GM21381 (cell line): Measurements from ENCODE around the gene IGF2R.
A peak's percentile ranks its signal among the peaks of the same experiment; 100 is the strongest.

Experiments
- ATAC-seq: cut with Tn5 transposase; IDR thresholded peaks from one replicate; pipeline ENCODE4 v1.9.1; 2021; ENCODE audit warnings: mild to moderate bottlenecking, moderate library complexity; ENCODE audit not compliant: unreplicated experiment

The IGF2R gene

DNA sequence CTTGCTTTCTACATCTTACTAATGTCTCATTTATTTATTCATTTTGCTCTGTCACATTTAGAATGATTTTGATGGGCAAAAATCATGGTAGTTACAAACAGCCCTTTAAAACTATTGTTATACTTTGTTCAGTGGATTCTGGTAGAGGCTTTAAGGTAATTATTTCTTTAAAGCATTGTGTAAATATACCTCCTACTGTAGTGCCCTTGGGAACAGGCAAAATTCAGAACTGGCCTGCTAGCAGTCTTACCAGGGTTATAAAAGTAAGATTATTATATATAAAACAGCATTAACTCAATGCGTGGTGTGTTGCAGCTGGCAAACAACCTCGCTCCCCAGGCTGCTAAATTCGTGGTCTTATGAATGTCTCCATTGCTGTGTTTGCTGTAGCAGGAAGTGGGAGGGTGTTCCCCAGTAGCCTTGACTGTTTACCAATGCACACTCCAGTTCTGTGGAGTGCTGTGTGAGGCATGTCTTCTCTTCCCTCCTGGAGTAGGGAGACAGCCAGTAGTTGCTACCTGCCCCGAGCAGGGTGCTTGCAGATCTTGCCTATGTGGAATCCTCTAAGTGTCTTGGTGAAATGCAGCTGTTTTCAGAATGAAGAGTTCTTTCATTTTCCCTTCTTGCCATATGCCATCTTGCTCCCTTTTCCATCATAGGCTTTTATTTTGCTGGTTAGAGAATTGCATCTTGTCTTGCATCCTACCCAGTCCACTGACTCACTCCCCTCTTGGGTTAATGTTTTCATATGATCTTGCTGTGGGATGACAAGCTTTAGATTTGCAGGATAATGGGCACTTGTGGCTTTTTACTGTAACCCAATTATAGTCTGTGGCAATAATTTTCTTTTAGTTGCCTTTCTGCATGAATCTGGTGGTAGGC, 45.3 kb downstream of the IGF2R start:
- ATAC-seq, result no peak

GRCh38 chr6:160014869-160015182, 45.9 kb downstream of the IGF2R start:
- ATAC-seq, result no peak

- no peak for ATAC-seq
Measured at GRCh38 chr6:160015778-160016684, 47.1 kb downstream of the IGF2R start.

DNA sequence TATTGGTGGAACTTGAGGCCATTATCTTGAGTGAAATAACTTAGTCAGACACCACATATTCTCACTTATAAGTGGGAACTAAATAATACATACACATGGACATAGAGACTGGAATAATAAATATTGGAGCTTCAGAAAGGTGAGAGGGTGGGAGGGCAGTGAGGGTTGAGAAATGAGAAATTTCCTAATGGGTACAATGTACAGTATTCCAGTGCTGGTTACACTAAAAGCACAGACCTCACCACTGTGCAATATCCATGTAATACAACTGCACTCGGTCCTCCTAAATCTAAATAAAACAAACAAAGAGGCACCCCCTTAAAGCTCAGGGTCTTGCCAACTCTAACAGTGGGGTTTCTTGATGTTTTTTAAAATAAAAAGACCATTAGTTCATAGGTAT, 53.2 kb downstream of the IGF2R start:
- no peak for ATAC-seq

DNA sequence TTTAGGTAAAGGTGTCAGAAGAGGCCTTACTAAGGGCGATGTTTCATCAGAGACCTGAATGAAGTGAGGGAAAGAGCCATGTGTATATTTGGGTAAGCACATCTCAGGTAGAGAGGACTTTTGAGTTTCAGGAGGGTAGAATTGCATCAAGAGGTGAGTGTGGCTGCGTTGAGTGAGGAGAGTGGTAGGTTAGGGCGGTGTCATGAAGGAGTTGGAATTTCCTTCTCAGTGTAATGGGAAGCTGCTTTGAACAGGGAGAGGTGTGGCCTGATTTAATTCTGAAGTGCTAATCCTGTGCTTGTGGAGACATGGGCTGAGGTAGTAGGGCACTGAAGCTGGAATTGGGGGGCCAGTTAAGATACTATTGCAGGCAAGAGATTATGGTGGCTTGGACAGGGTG, 53.9 kb downstream of the IGF2R start:
- no peak for ATAC-seq

DNA sequence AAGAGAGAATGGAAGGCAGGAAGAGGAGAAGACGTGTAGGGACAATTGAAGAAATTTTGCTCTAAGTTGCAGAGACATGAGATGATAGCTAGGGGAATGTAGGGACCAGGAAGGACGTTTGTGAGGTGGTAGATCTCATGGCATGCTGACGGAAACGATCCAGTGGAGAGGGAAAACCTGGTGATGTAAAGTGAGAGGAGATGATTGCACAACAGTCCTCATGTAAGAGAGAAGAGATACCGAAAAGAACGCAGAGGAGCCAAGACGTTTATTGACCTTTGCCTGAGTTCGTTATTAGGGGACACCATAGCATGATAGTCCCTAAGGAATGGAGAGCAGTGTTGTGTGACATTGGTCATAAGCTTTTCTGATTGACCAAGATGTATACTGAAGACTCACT, 55.3 kb downstream of the IGF2R start:
- no peak for ATAC-seq

DNA sequence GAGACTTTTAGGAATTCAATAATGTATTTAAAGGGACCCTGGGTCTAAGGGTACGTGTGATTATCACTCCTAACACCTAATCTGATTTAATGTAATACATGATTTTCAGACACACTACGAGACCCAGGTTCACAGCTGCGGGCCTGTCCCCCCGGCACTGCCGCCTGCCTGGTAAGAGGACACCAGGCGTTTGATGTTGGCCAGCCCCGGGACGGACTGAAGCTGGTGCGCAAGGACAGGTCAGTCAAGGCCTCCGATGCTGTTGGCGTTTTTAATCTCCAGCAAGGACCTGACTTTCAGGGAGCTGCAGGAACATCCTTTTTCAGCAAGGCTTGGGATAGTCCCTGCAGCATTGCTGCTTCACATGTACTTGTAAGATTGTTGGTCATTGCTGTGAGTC, 58.2 kb downstream of the IGF2R start:
- no peak for ATAC-seq

DNA sequence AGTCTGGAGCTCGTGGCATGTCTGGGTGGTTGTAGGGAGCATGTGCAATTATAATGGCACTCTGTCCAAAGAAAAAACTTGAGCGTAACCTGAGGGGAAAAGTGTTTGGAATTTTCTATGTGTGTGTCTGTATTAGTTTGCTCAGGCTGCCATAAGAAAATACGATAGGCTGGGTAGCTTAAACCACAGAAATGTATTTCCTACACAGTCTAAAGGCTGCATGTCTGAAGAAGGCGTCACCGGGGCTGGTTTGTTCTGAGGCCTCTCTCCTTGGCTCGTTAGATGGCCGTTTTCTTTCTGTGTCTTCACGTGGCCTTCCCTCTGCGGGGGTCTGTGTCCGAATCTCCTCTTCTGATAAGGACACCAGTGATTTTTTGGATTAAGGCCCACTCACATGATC, 59.0 kb downstream of the IGF2R start:
- no peak for ATAC-seq

DNA sequence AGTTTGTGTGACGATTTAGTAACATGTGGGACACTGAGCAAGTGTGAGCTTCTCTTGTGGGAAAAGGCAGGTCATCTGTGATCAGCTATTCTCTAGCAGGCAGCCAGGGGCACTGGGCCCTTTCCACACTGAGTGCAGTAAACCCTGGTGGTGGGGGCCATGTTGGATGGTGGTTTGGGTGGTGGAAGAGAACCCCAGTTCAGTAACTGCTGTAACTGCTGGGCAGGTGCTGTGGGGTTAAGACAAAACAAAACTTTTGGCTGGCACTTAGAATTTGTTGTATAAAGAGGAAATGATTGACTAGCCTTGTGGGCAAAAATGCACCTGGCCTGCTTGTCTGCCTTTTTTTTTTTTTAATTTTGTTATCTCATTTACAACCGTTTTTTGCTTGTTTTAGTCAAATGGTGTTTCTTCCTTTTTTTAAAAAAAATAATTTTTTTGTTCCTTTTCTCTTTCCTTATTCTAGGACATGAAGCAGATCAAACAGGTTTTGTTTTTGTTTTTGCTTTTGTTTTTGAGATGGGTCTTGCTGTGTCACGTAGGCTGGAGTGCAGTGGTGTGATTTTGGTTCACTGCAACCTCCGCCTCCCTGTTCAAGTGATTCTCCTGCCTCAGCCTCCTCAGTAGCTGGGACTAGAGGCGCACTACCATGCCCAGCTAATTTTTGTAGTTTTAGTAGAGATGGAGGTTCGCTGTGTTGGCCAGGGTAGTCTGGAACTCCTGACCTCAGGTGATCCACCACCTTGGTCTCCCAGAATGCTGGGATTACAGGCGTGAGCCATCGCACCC, 59.8 kb downstream of the IGF2R start:
- peak; percentile 60 for ATAC-seq

DNA sequence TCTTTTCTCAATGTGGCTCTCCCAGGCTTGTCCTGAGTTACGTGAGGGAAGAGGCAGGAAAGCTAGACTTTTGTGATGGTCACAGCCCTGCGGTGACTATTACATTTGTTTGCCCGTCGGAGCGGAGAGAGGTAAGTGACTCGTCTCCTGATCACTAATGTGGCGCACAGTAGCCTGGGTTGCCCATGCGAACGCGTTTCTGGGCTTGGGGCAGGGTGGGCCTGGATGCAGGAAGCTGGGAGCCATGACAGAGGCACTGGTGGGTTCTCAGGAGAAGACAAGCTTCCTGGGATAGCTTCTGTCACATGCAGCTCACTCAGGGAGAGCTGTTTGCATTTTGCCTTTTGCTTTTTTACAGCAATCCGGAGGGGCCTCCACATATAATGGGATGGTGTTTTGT, 60.6 kb downstream of the IGF2R start:
- no peak for ATAC-seq

- ATAC-seq, result no peak
Measured at GRCh38 chr6:160030103-160030502, 61.2 kb downstream of the IGF2R start.

GRCh38 chr6:160031442-160031841, 62.6 kb downstream of the IGF2R start:
- no peak for ATAC-seq

DNA sequence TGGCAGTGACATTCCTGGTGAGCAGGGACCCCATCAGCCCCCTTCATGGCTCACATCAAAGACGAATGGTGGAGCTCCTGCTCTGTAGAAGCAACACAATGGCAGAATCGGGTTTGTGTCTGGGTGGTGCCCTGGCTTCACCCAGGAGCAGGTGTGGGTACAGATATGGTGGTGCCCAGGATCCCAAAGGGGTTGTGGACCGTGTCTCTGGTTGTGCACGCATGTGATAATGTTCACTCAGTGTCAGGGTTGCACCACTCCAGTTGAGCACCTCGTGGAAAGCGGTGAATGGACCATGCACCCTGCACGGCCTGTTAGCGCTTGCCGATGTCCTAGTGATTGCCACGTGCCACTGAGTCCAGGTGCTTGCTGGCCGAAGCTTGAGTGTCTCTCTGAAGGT, 63.0 kb downstream of the IGF2R start:
- no peak for ATAC-seq

DNA sequence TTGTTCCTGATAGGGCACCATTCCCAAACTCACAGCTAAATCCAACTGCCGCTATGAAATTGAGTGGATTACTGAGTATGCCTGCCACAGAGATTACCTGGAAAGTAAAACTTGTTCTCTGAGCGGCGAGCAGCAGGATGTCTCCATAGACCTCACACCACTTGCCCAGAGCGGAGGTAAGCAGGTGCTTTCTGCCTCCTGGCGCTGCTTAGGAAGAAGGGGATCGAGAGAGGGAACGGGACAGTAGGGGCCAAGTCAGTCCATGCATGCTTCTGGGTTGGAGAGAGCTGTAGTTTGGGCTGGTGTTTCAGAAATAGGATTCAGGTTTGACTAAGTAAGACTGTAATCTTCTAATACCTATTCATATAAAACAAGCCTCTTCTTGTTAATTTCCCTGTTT, 63.7 kb downstream of the IGF2R start:
- ATAC-seq, result no peak

DNA sequence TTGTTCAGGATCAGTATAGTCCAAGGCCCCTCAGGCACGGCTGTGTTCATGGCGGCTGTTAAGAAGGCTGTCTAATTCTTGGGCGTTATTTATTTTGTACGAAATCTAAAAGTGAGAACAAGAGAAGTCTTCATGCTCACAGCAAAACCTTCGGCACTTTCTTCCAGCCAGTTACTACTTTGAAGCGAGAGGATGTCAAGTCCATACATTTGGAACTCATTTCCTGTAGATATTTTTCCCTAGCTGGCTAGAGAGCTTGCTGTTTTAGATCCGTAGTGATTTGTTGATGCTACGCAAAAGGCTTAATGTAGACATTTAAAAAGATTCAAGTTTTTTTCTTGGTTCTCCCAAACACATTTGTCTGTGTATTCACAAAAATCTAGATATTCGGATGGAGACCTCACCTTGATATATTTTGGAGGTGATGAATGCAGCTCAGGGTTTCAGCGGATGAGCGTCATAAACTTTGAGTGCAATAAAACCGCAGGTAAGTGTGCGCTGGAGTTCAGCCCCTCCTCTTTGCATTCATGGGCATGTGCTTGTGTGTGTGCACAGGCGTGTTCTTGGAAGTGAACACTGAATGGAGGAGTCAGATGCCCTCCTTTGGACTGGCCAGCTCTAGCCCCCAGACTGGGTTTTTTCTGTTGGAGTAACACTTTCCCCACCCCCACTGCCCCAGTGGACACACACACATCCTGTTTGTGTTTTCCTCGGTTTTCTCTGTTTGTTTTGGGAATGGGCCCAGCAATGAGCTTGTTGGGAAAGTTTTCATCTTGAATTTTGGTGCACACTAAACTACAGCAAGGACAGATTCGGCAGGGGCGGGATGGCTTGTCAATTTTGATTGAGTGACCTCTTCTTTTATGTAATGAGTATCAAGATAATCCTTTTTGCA, 65.4 kb downstream of the IGF2R start:
- no peak for ATAC-seq

GRCh38 chr6:160035241-160035640, 66.4 kb downstream of the IGF2R start:
- no peak for ATAC-seq

DNA sequence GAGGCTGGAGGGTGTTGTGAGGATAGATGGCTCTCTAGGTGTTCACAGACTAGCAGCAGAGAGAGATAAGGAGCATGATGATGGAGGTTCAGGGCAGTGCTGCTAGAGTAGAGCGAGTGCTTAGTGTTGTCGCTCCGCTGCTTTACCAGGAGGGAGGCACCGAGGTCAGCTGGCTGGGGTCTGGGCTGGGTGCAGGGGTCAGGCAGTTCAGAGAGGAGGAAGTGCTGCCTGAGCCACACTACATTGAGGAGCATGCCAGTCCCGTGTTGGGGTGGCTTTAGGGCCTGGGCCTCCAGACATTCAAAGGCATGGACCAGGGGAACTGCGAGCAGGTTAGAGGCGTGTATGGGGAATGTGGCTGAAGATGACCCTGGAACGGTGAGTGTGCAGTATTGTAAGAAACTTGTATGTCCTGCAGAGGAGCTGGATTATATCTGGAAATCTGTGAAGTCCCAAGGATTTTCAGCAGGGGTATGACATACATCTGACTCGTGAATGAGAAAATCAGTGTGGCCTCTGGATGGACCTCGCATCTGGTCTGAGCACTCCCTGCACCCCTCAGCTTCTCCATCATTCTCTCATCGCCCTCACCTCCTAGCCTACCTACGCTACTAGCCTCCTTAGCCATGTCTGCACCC, 66.9 kb downstream of the IGF2R start:
- ATAC-seq, result no peak

DNA sequence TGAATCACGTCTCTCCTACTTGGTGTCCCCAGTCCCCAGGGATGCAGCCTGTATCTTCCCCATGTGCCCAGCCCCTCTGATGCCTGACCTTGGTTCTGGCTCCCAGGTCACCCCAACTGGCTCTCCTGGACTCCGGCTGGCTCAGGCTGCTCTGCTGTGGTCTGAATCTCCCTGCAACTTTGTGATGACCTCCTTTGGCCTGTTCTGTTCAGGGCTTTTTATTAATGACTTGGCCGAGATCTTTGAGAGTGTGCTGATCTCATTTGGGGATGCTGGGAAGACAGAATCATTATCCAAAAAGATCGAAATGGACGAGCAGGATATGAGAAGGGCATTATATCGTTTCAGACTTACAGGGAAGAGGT, 67.4 kb downstream of the IGF2R start:
- ATAC-seq, result no peak

DNA sequence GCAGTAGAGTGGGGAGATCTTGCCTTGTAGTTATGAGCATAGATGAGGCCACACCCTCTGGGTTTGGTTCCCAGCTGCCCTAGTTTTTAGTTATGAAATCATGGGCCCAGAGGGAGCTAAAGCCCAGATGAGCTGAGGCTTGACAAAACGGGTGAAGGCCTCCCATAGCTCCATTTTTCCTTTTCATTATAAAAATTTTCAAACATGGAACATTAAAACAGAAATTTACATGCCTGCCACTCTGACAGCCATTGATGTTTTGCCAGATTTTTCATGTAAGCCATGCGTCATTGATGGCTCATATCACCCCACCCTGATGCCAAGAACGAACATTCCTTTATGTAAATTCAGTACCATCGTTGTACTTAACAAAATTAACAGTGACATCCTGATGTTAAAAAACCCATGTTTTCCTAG, 67.9 kb downstream of the IGF2R start:
- ATAC-seq, result no peak

GRCh38 chr6:160038479-160038878, 69.6 kb downstream of the IGF2R start:
- no peak for ATAC-seq
